ENCODE data around the gene F11R. TPM values are rescaled to one million over a fixed set of nuclear protein-coding genes. Genes with fewer than 3 reads are reported as not detected.
"Not testable (repeated sequence)": the region's sequence is repeated elsewhere in the genome, so short reads cannot be mapped to it uniquely, and the experiment has no call there.

Gene F11R
- total and polyA plus RNA-seq, 2 of the 4 experiments (the other 2 are of a cell fraction) = 0.79 to 2.2 TPM

DNA sequence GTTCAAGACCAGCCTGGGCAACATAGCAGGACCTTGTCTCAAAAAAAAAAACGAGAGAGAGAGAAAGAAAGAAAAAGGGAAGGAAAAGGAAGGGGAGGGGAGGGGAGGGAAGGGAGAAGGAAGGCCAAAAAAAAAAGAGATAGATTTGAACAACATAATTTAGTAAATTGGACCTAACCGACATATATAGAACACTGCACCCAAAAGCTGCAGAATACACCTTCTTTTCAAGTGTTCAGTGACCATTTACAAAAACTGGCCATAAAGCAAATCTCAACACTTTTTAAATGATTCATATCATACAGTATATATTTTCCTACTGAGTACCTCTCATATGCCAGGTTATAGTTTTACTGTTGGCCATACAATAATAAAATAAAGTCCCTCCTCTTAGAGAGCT is 10.9 kb upstream of the F11R start:
- Histone ChIP-seq H3K9me1 (ENCODE audit: insufficient read depth, low read length) (no peaks in the 10 kb centered on the region), H3K4me2 (ENCODE audit: low read depth, low read length) (no peak overlapping the region), H3K79me1 (ENCODE audit: low read depth in 1 of 2, low read length in 2 of 2) (no peaks in the 10 kb centered on the region), H2AFZ (replicated peaks; ENCODE audit: low read length, poor library complexity) (no peak overlapping the region), H3K4ac (ENCODE audit: low read depth, low read length) (no peak overlapping the region), H3K9ac (ENCODE audit: low read depth, low read length) (no peak overlapping the region), H2AK9ac (replicated peaks; ENCODE audit: low read depth, low read length, poor library complexity) (no peak overlapping the region), H3K4me3 (ENCODE audit: insufficient read depth, low read depth, low read length) (no peak overlapping the region), H4K91ac (ENCODE audit: insufficient read depth, low read depth, low read length) (no peak overlapping the region), H2BK15ac (ENCODE audit: low read depth, low read length) (no peak overlapping the region), H2BK5ac (ENCODE audit: low read depth, low read length, poor library complexity, severe bottlenecking) (no peak overlapping the region), H3K27me3 (ENCODE audit: control insufficient read depth, insufficient read depth, low read length) (no peaks in the 10 kb centered on the region), H4K20me1 (ENCODE audit: insufficient read depth, low read length) (no peaks in the 10 kb centered on the region), H2BK20ac (ENCODE audit: low read depth, low read length) (no peak overlapping the region), H3K36me3 (ENCODE audit: control insufficient read depth, insufficient read depth, low read length) (no peaks in the 10 kb centered on the region), H3K23ac (ENCODE audit: low read depth, low read length) (no peak overlapping the region), H3K14ac (replicated peaks; ENCODE audit: low read depth, low read length) (no peak overlapping the region), H2AK5ac (ENCODE audit: low read depth, low read length) (no peak overlapping the region), H3K18ac (ENCODE audit: low read depth, low read length) (no peak overlapping the region), H3K4me1 (ENCODE audit: control insufficient read depth, insufficient read depth, low read length) (no peaks in the 10 kb centered on the region), H3K9me3 (ENCODE audit: control insufficient read depth, insufficient read depth, low read length) (no peaks in the 10 kb centered on the region), H4K8ac (ENCODE audit: low read depth in 2 of 2, low read length in 2 of 2) (no peak overlapping the region), H4K5ac (ENCODE audit: low read depth, low read length) (no peak overlapping the region), H2BK120ac (ENCODE audit: low read depth, low read length) (no peak overlapping the region), H3K56ac (ENCODE audit: extremely low read depth, insufficient read depth, low read length) (no peak overlapping the region), H3K27ac (ENCODE audit: insufficient read depth, low read length) (no peak overlapping the region)
- intact Hi-C loops (cut with micrococcal nuclease) (no loop called here), dilution Hi-C loops (cut with HindIII; ENCODE audit: low sequenced_read_pairs, unreplicated experiment) (no loop called here), in situ Hi-C loops (cut with MboI; ENCODE audit: low sequenced_read_pairs) (no loop called here)
- TF ChIP-seq NFE2L2 (IDR thresholded peaks at IDR 0.05; ENCODE audit: low read depth, low read length) (no peak), CEBPB (IDR thresholded peaks at IDR 0.05; ENCODE audit: low read depth, low read length) (no peak)
- CTCF ChIA-PET = no interaction called here
- POLR2A ChIA-PET (ENCODE audit: unreplicated experiment) = no interaction called here
- WGBS, 2 experiments (ENCODE audit: extremely low coverage in 2 of 2, insufficient read length in 1 of 2) = no CpG with 5 or more reads among the region's 2 CpGs
- no TSS peak for BruUV-seq (replicated peaks)
- DNase-seq (no peak), ATAC-seq (ENCODE audit: low read depth) (no peak)

DNA sequence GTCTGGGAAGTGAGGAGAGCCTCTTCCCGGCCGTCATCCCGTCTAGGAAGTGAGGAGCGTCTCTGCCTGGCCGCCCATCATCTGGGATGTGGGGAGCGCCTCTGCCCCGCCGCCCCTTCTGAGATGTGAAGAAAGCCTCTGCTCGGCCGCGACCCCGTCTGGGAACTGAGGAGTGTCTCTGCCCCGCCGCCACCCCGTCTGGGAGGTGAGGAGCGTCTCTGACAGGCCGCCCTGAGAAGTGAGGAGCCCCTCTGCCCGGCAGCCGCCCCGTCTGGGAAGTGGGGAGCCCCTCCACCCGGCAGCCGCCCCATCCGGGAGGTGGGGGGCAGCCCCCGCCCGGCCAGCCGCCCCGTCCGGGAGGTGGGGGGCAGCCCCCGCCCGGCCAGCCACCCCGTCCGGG is 8.5 kb upstream of the F11R start:
- POLR2A ChIA-PET (ENCODE audit: unreplicated experiment); H3K4me3 ChIP-seq (ENCODE audit: insufficient read depth, low read depth, low read length); H4K20me1 ChIP-seq (ENCODE audit: insufficient read depth, low read length); H4K91ac ChIP-seq (ENCODE audit: insufficient read depth, low read depth, low read length); H3K27ac ChIP-seq (ENCODE audit: insufficient read depth, low read length); H4K8ac ChIP-seq (ENCODE audit: low read depth in 2 of 2, low read length in 2 of 2); H3K9me3 ChIP-seq (ENCODE audit: control insufficient read depth, insufficient read depth, low read length); in situ Hi-C loops (cut with MboI; ENCODE audit: low sequenced_read_pairs); H2BK20ac ChIP-seq (ENCODE audit: low read depth, low read length); CTCF ChIA-PET; H3K9ac ChIP-seq (ENCODE audit: low read depth, low read length); ATAC-seq (ENCODE audit: low read depth); H3K56ac ChIP-seq (ENCODE audit: extremely low read depth, insufficient read depth, low read length); dilution Hi-C loops (cut with HindIII; ENCODE audit: low sequenced_read_pairs, unreplicated experiment); DNase-seq; H3K4me2 ChIP-seq (ENCODE audit: low read depth, low read length); H2AFZ ChIP-seq (replicated peaks; ENCODE audit: low read length, poor library complexity); BruUV-seq (replicated peaks); H2BK5ac ChIP-seq (ENCODE audit: low read depth, low read length, poor library complexity, severe bottlenecking); H3K4me1 ChIP-seq (ENCODE audit: control insufficient read depth, insufficient read depth, low read length); H3K27me3 ChIP-seq (ENCODE audit: control insufficient read depth, insufficient read depth, low read length); H2AK9ac ChIP-seq (replicated peaks; ENCODE audit: low read depth, low read length, poor library complexity); H3K18ac ChIP-seq (ENCODE audit: low read depth, low read length); intact Hi-C loops (cut with micrococcal nuclease); H2BK120ac ChIP-seq (ENCODE audit: low read depth, low read length); H3K4ac ChIP-seq (ENCODE audit: low read depth, low read length); H3K14ac ChIP-seq (replicated peaks; ENCODE audit: low read depth, low read length); H2BK15ac ChIP-seq (ENCODE audit: low read depth, low read length); H4K5ac ChIP-seq (ENCODE audit: low read depth, low read length); H3K9me1 ChIP-seq (ENCODE audit: insufficient read depth, low read length); H3K79me1 ChIP-seq (ENCODE audit: low read depth in 1 of 2, low read length in 2 of 2); H3K23ac ChIP-seq (ENCODE audit: low read depth, low read length); H3K36me3 ChIP-seq (ENCODE audit: control insufficient read depth, insufficient read depth, low read length); H2AK5ac ChIP-seq (ENCODE audit: low read depth, low read length): not testable (repeated sequence)
- 97% methylated on average over 13 of the region's 32 CpGs; no CpG with 5 or more reads in 1 of the 2 experiments for WGBS, 2 experiments (ENCODE audit: extremely low coverage in 2 of 2, insufficient read length in 1 of 2)

All from IMR-90 (cell line).